Suprapubic skin (tissue), 4 donors: ENCODE measurements around the gene COL23A1. TPM values are rescaled to one million over a fixed set of nuclear protein-coding genes. Genes with fewer than 3 reads are reported as not detected.

ENCODE experiments used
- DNase-seq, 2 donors: peaks; one replicate each; pipeline ENCODE4 v3.0.0-alpha.2; 2019; ENCODE audit warnings: low spot score in 2 of 2
- H3K27ac ChIP-seq: fragments of 200-600 bp; sonication (generic); one replicate; pipeline ENCODE4 v1.5.1; 2019
- H3K27me3 ChIP-seq: fragments of 200-600 bp; sonication (generic); one replicate; pipeline ENCODE4 v1.5.1; 2019
- H3K36me3 ChIP-seq: fragments of 200-600 bp; sonication (generic); one replicate; pipeline ENCODE4 v1.5.1; 2019
- H3K4me1 ChIP-seq: fragments of 200-600 bp; sonication (generic); one replicate; pipeline ENCODE4 v1.5.1; 2019
- H3K4me3 ChIP-seq: fragments of 200-600 bp; sonication (generic); one replicate; pipeline ENCODE4 v1.5.1; 2019; ENCODE audit warnings: mild to moderate bottlenecking
- H3K9me3 ChIP-seq: fragments of 200-600 bp; sonication (generic); one replicate; pipeline ENCODE4 v1.5.1; 2019
- CTCF ChIP-seq, 2 donors: fragments of 200-600 bp in 1 of 2; fragments of 450-650 bp in 1 of 2; sonication (generic) in 1 of 2; IDR thresholded peaks; one replicate each; pipeline ENCODE4 v1.5.1; 2016 to 2019; ENCODE audit warnings: antibody characterized with exemption in 2 of 2, mild to moderate bottlenecking in 1 of 2, moderate library complexity in 1 of 2
- EP300 ChIP-seq: sonication (generic); formaldehyde crosslinking; IDR thresholded peaks from one replicate; pipeline ENCODE4 v1.6.1; 2017; ENCODE audit warnings: antibody characterized with exemption
- POLR2A ChIP-seq, 2 donors: fragments of 450-650 bp; IDR thresholded peaks; one replicate each; pipeline ENCODE4 v1.6.1; 2017; ENCODE audit warnings: antibody characterized with exemption in 2 of 2, mild to moderate bottlenecking in 2 of 2, moderate library complexity in 2 of 2
- POLR2AphosphoS5 ChIP-seq, 3 donors: sonication (generic); formaldehyde crosslinking; IDR thresholded peaks; one replicate each; pipeline ENCODE4 v1.6.1; 2017; ENCODE audit warnings: antibody characterized with exemption in 3 of 3
- WGBS: methylation state at CpG from one replicate; pipeline ENCODE4 v1.1.5; 2018; 5-methylcytosine and 5-hydroxymethylcytosine counted together
- total RNA-seq, 4 donors: library from RNA; depleted of rRNA; stranded (reverse); fragments of >200 nt; gene quantifications; one replicate each; pipeline ENCODE4 v1.1.0, GENCODE V29; 2016

The COL23A1 gene
- total RNA-seq, 4 donors from 2014 or later: 1.6 to 4.4 (median 3.4) TPM

GRCh38 chr5:178210073-178210535 lies 380.1 kb downstream of the COL23A1 start:
- Histone ChIP-seq H3K4me1 (peaks cover 37% of the 10 kb centered on the region), H3K4me3 (no peak overlapping the region), H3K36me3 (peaks cover 86% of the 10 kb centered on the region), H3K27me3 (no peaks in the 10 kb centered on the region), H3K9me3 (no peaks in the 10 kb centered on the region), H3K27ac (no peak overlapping the region)
- 77% methylated on average over 9 of the region's 18 CpGs for WGBS
- DNase-seq: no peak
- TF ChIP-seq EP300 (no peak), POLR2A (IDR thresholded peaks at IDR 0.05) (no peak), POLR2AphosphoS5 (IDR thresholded peaks at IDR 0.05) (no peak), CTCF (IDR thresholded peaks at IDR 0.05) (no peak)

GRCh38 chr5:178209334-178210072 lies 380.7 kb downstream of the COL23A1 start:
- H3K4me1 ChIP-seq: peaks cover 37% of the 10 kb centered on the region
- H3K9me3 ChIP-seq: no peaks in the 10 kb centered on the region
- peak in 1 of 2 donors; percentile 54 for DNase-seq
- H3K27ac ChIP-seq: no peak overlapping the region
- TF ChIP-seq EP300: no peak
- TF ChIP-seq POLR2AphosphoS5 (IDR thresholded peaks at IDR 0.05): no peak
- TF ChIP-seq POLR2A (IDR thresholded peaks at IDR 0.05): no peak
- no peak for TF ChIP-seq CTCF (IDR thresholded peaks at IDR 0.05)
- H3K4me3 ChIP-seq: no peak overlapping the region
- H3K36me3 ChIP-seq: peaks cover 80% of the 10 kb centered on the region
- WGBS: 79% methylated on average over 8 of the region's 8 CpGs
- H3K27me3 ChIP-seq: no peaks in the 10 kb centered on the region

GRCh38 chr5:178208540-178209227 lies 381.5 kb downstream of the COL23A1 start:
- WGBS: 82% methylated on average over 5 of the region's 5 CpGs
- Histone ChIP-seq H3K36me3 (peaks cover 72% of the 10 kb centered on the region), H3K4me3 (no peak overlapping the region), H3K27ac (no peak overlapping the region), H3K4me1 (peaks cover 40% of the 10 kb centered on the region), H3K27me3 (no peaks in the 10 kb centered on the region), H3K9me3 (no peaks in the 10 kb centered on the region)
- TF ChIP-seq POLR2AphosphoS5 (IDR thresholded peaks at IDR 0.05): no peak
- no peak for TF ChIP-seq CTCF (IDR thresholded peaks at IDR 0.05)
- TF ChIP-seq POLR2A (IDR thresholded peaks at IDR 0.05): no peak
- TF ChIP-seq EP300: no peak
- DNase-seq: peak in 1 of 2 donors; percentile 40

GRCh38 chr5:178207917-178208280 lies 382.3 kb downstream of the COL23A1 start:
- peak overlapping the region; percentile 4 for H3K27ac ChIP-seq
- H3K27me3 ChIP-seq: no peaks in the 10 kb centered on the region
- 33% methylated on average over 1 of the region's 1 CpG for WGBS
- H3K4me3 ChIP-seq: no peak overlapping the region
- H3K36me3 ChIP-seq: peaks cover 64% of the 10 kb centered on the region
- peak; percentile 42 to 43 for DNase-seq
- no peak for TF ChIP-seq POLR2AphosphoS5 (IDR thresholded peaks at IDR 0.05)
- TF ChIP-seq POLR2A (IDR thresholded peaks at IDR 0.05): no peak
- TF ChIP-seq EP300: no peak
- no peak for TF ChIP-seq CTCF (IDR thresholded peaks at IDR 0.05)
- peaks cover 41% of the 10 kb centered on the region for H3K4me1 ChIP-seq
- H3K9me3 ChIP-seq: no peaks in the 10 kb centered on the region

GRCh38 chr5:178207183-178207916 lies 382.8 kb downstream of the COL23A1 start:
- no peaks in the 10 kb centered on the region for H3K9me3 ChIP-seq
- DNase-seq: peak; percentile 60 to 73
- H3K27me3 ChIP-seq: no peaks in the 10 kb centered on the region
- peak overlapping the region; percentile 88 for H3K4me3 ChIP-seq
- 71% methylated on average over 5 of the region's 5 CpGs for WGBS
- H3K4me1 ChIP-seq: peaks cover 38% of the 10 kb centered on the region
- TF ChIP-seq POLR2A (IDR thresholded peaks at IDR 0.05): no peak
- no peak for TF ChIP-seq POLR2AphosphoS5 (IDR thresholded peaks at IDR 0.05)
- H3K27ac ChIP-seq: peak overlapping the region; percentile 20
- peaks cover 58% of the 10 kb centered on the region for H3K36me3 ChIP-seq
